Measurements from ENCODE around the gene HCAR3. TPM values are rescaled to one million over a fixed set of nuclear protein-coding genes. Genes with fewer than 3 reads are reported as not detected.

HCAR3 gene
- total RNA-seq, 1 experiment from 2014 or later, result not detected

DNA sequence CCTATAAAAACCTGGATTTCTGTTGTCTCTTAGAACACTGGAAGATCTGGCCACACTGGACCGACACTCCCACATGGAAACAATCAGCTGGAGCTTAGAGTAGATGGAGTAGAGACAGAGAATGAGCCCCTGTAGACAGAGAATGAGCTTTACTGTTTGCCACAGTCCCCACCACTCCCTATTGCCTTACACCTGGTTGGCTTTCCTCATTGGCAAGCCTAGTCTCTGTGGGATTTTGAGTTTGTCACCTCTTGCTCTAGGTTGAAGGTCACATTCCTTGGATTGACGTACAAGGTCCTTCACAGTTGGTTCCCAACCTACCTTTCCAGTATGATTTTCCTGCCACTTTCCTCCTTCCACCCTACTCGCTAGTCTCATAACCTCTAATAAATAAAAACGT is 16.0 kb upstream of the HCAR3 start:
- POLR2A ChIA-PET, result no interaction called here
- no peak for TF ChIP-seq ZNF121 (CRISPR knock-in tag; IDR thresholded peaks at IDR 0.05)
- no peak for TF ChIP-seq PRRX2 (CRISPR knock-in tag; IDR thresholded peaks at IDR 0.05)
- no peak for TF ChIP-seq FOXJ3 (CRISPR knock-in tag; IDR thresholded peaks at IDR 0.05; ENCODE audit: borderline replicate concordance)
- TF ChIP-seq NFYB (CRISPR knock-in tag; conservative IDR thresholded peaks at IDR 0.05; ENCODE audit: low read depth), result no peak
- TF ChIP-seq, protein P1, sequence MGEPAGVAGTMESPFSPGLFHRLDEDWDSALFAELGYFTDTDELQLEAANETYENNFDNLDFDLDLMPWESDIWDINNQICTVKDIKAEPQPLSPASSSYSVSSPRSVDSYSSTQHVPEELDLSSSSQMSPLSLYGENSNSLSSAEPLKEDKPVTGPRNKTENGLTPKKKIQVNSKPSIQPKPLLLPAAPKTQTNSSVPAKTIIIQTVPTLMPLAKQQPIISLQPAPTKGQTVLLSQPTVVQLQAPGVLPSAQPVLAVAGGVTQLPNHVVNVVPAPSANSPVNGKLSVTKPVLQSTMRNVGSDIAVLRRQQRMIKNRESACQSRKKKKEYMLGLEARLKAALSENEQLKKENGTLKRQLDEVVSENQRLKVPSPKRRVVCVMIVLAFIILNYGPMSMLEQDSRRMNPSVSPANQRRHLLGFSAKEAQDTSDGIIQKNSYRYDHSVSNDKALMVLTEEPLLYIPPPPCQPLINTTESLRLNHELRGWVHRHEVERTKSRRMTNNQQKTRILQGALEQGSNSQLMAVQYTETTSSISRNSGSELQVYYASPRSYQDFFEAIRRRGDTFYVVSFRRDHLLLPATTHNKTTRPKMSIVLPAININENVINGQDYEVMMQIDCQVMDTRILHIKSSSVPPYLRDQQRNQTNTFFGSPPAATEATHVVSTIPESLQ (CRISPR knock-in tag; IDR thresholded peaks at IDR 0.05), result no peak
- TF ChIP-seq TEAD1 (CRISPR knock-in tag; IDR thresholded peaks at IDR 0.05), result no peak
- TF ChIP-seq CREB1 (CRISPR knock-in tag; IDR thresholded peaks at IDR 0.05), result no peak
- TF ChIP-seq, protein P2, sequence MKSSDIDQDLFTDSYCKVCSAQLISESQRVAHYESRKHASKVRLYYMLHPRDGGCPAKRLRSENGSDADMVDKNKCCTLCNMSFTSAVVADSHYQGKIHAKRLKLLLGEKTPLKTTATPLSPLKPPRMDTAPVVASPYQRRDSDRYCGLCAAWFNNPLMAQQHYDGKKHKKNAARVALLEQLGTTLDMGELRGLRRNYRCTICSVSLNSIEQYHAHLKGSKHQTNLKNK (CRISPR knock-in tag; IDR thresholded peaks at IDR 0.05), result no peak
- TF ChIP-seq ZNF232 (CRISPR knock-in tag; IDR thresholded peaks at IDR 0.05), result no peak

DNA sequence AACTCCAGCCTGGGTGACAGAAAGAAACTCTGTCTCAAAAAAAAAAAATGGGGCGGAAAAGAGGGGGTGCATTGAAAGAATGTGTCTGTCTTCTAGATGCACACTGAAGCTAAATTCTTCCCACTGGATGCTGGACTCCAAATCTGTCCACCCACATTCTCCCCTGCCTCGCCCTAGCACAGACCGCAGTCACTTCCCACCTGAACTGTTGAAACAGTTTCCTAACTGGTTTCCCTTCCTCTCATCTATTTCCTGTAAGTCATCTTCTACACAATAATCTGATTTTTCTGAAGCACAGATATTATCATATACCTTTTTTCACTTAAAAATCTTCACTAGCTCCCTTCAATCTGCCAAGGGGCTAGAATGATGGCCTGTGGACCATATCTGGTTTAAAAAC is 15.6 kb upstream of the HCAR3 start:
- CTCF ChIA-PET, result no interaction called here
- TF ChIP-seq ZNF138 (CRISPR knock-in tag; conservative IDR thresholded peaks at IDR 0.05) (no peak), SOX15 (CRISPR knock-in tag; IDR thresholded peaks at IDR 0.05) (no peak), NFATC4 (CRISPR knock-in tag; IDR thresholded peaks at IDR 0.05) (no peak), ZNF263 (CRISPR knock-in tag; IDR thresholded peaks at IDR 0.05; ENCODE audit: low read depth) (no peak)
- TF ChIP-seq, protein P3, sequence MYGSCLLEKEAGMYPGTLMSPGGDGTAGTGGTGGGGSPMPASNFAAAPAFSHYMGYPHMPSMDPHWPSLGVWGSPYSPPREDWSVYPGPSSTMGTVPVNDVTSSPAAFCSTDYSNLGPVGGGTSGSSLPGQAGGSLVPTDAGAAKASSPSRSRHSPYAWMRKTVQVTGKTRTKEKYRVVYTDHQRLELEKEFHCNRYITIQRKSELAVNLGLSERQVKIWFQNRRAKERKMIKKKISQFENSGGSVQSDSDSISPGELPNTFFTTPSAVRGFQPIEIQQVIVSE (CRISPR knock-in tag; IDR thresholded peaks at IDR 0.05; ENCODE audit: borderline replicate concordance), result no peak
- TF ChIP-seq, protein P4, sequence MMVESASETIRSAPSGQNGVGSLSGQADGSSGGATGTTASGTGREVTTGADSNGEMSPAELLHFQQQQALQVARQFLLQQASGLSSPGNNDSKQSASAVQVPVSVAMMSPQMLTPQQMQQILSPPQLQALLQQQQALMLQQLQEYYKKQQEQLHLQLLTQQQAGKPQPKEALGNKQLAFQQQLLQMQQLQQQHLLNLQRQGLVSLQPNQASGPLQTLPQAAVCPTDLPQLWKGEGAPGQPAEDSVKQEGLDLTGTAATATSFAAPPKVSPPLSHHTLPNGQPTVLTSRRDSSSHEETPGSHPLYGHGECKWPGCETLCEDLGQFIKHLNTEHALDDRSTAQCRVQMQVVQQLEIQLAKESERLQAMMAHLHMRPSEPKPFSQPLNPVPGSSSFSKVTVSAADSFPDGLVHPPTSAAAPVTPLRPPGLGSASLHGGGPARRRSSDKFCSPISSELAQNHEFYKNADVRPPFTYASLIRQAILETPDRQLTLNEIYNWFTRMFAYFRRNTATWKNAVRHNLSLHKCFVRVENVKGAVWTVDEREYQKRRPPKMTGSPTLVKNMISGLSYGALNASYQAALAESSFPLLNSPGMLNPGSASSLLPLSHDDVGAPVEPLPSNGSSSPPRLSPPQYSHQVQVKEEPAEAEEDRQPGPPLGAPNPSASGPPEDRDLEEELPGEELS (CRISPR knock-in tag; IDR thresholded peaks at IDR 0.05), result no peak
- TF ChIP-seq, protein P5, sequence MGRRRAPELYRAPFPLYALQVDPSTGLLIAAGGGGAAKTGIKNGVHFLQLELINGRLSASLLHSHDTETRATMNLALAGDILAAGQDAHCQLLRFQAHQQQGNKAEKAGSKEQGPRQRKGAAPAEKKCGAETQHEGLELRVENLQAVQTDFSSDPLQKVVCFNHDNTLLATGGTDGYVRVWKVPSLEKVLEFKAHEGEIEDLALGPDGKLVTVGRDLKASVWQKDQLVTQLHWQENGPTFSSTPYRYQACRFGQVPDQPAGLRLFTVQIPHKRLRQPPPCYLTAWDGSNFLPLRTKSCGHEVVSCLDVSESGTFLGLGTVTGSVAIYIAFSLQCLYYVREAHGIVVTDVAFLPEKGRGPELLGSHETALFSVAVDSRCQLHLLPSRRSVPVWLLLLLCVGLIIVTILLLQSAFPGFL (CRISPR knock-in tag; IDR thresholded peaks at IDR 0.05; ENCODE audit: borderline replicate concordance), result no peak
- no peak overlapping the region for H3K4me3 Mint-ChIP-seq

More for the DNA sequence above, 16.0 kb upstream of the HCAR3 start:
- no peak overlapping the region for H3K27ac Mint-ChIP-seq
- CTCF ChIA-PET, result interaction anchor here (0.6 kb wide), 1 partner anchor 26 kb away, joined by 4 read pairs; no protein-coding TSS in a partner anchor
- no peak overlapping the region for H3K4me3 Mint-ChIP-seq
- no peaks in the 10 kb centered on the region; the same call in 1 of the 2 replicates for H3K27me3 Mint-ChIP-seq (ENCODE audit: low read depth)
- DNase-seq (ENCODE audit: low spot score), result no peak
- H3K4me1 Mint-ChIP-seq, result peaks cover 12% of the 10 kb centered on the region
- H3K9me3 Mint-ChIP-seq, result peaks cover 4% of the 10 kb centered on the region
- H3K36me3 Mint-ChIP-seq, result peaks cover 3% of the 10 kb centered on the region
- no peak for ATAC-seq

More for the DNA sequence above, 15.6 kb upstream of the HCAR3 start:
- no peak overlapping the region for H3K27ac Mint-ChIP-seq
- ATAC-seq (no peak), DNase-seq (ENCODE audit: low spot score) (no peak)
- H3K36me3 Mint-ChIP-seq, result peaks cover 3% of the 10 kb centered on the region
- H3K27me3 Mint-ChIP-seq (ENCODE audit: low read depth), result no peaks in the 10 kb centered on the region; the same call in 1 of the 2 replicates
- H3K4me1 Mint-ChIP-seq, result peaks cover 12% of the 10 kb centered on the region
- H3K9me3 Mint-ChIP-seq, result peaks cover 4% of the 10 kb centered on the region
- POLR2A ChIA-PET, result no interaction called here

All from WTC11 (cell line).